B cell (primary cell): ENCODE results near the gene HHATL.

ENCODE experiments used
- CTCF ChIP-seq: fragments of 200-600 bp; IDR thresholded peaks from one replicate; pipeline ENCODE4 v1.8.0; 2022; ENCODE audit warnings: antibody characterized with exemption, mild to moderate bottlenecking
- EZH2 ChIP-seq: IDR thresholded peaks from 2 replicates; pipeline ENCODE4 v1.6.1; 2012; ENCODE audit warnings: borderline replicate concordance, low read depth, mild to moderate bottlenecking, moderate library complexity, low read length; ENCODE audit not compliant: insufficient read depth, poor library complexity, severe bottlenecking

- TF ChIP-seq CTCF (no peak), EZH2 (no peak)
Observed at GRCh38 chr3:42670670-42671069, 31.9 kb downstream of the HHATL start.
